Measurements from ENCODE around the gene MET.

- no peak for TF ChIP-seq ZFX (IDR thresholded peaks at IDR 0.05)
- TF ChIP-seq, protein P1, sequence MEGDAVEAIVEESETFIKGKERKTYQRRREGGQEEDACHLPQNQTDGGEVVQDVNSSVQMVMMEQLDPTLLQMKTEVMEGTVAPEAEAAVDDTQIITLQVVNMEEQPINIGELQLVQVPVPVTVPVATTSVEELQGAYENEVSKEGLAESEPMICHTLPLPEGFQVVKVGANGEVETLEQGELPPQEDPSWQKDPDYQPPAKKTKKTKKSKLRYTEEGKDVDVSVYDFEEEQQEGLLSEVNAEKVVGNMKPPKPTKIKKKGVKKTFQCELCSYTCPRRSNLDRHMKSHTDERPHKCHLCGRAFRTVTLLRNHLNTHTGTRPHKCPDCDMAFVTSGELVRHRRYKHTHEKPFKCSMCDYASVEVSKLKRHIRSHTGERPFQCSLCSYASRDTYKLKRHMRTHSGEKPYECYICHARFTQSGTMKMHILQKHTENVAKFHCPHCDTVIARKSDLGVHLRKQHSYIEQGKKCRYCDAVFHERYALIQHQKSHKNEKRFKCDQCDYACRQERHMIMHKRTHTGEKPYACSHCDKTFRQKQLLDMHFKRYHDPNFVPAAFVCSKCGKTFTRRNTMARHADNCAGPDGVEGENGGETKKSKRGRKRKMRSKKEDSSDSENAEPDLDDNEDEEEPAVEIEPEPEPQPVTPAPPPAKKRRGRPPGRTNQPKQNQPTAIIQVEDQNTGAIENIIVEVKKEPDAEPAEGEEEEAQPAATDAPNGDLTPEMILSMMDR (IDR thresholded peaks at IDR 0.05 in 2 of 3, conservative IDR thresholded peaks at IDR 0.05 in 1 of 3; ENCODE audit: borderline replicate concordance in 1 of 3, insufficient read depth in 1 of 3, low read depth in 2 of 3, low read length in 2 of 3): no peak
- TF ChIP-seq EZH2phosphoT487 (IDR thresholded peaks at IDR 0.05; ENCODE audit: borderline replicate concordance): no peak
- TF ChIP-seq, protein P2, sequence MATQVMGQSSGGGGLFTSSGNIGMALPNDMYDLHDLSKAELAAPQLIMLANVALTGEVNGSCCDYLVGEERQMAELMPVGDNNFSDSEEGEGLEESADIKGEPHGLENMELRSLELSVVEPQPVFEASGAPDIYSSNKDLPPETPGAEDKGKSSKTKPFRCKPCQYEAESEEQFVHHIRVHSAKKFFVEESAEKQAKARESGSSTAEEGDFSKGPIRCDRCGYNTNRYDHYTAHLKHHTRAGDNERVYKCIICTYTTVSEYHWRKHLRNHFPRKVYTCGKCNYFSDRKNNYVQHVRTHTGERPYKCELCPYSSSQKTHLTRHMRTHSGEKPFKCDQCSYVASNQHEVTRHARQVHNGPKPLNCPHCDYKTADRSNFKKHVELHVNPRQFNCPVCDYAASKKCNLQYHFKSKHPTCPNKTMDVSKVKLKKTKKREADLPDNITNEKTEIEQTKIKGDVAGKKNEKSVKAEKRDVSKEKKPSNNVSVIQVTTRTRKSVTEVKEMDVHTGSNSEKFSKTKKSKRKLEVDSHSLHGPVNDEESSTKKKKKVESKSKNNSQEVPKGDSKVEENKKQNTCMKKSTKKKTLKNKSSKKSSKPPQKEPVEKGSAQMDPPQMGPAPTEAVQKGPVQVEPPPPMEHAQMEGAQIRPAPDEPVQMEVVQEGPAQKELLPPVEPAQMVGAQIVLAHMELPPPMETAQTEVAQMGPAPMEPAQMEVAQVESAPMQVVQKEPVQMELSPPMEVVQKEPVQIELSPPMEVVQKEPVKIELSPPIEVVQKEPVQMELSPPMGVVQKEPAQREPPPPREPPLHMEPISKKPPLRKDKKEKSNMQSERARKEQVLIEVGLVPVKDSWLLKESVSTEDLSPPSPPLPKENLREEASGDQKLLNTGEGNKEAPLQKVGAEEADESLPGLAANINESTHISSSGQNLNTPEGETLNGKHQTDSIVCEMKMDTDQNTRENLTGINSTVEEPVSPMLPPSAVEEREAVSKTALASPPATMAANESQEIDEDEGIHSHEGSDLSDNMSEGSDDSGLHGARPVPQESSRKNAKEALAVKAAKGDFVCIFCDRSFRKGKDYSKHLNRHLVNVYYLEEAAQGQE (IDR thresholded peaks at IDR 0.05; ENCODE audit: low read depth): no peak
- no peak for TF ChIP-seq SIN3A (IDR thresholded peaks at IDR 0.05; ENCODE audit: low read depth)
- TF ChIP-seq POLR2AphosphoS5 (IDR thresholded peaks at IDR 0.05; ENCODE audit: low read depth, low read length): no peak
These were observed 168.3 kb downstream of the MET start for GRCh38 chr7:116840256-116840655.

All from HCT116 (cell line).